PC-9 (cell line): ENCODE results near the gene RPL38.

Source experiments
- CTCF ChIP-seq: fragments of 200-600 bp; sonication (generic); conservative IDR thresholded peaks from 2 replicates; pipeline ENCODE4 v1.6.1; 2017; ENCODE audit warnings: mixed run types, antibody characterized with exemption, mild to moderate bottlenecking, moderate library complexity
- EZH2 ChIP-seq: fragments of 200-600 bp; sonication (generic); IDR thresholded peaks from 2 replicates; pipeline ENCODE4 v1.8.0; 2017; ENCODE audit warnings: antibody characterized with exemption, low read depth

GRCh38 chr17:74245871-74246270 lies 42.4 kb downstream of the RPL38 start:
- no peak for TF ChIP-seq CTCF
- no peak for TF ChIP-seq EZH2
